GM23338 (cell line): ENCODE results near the gene EPS8L3. TPM values are rescaled to one million over a fixed set of nuclear protein-coding genes. Genes with fewer than 3 reads are reported as not detected.

Experiments
- ATAC-seq: fragments of 200-7000 bp; cut with Tn5 transposase; 3 replicates; pipeline ENCODE4 v1.9.1; 2020
- DNase-seq: peaks from one replicate; pipeline ENCODE4 v3.0.0-alpha.2; 2015; ENCODE audit warnings: low spot score
- H2AFZ ChIP-seq: fragments of 200-600 bp; sonication (generic); 2 replicates; pipeline ENCODE4 v1.8.0; 2016; ENCODE audit warnings: antibody characterized with exemption, mild to moderate bottlenecking, moderate library complexity
- H3F3A ChIP-seq: fragments of 200-600 bp; sonication (generic); replicated peaks from 2 replicates; pipeline ENCODE4 v1.8.0; 2017; ENCODE audit warnings: antibody characterized with exemption, mixed run types, low read depth
- H3K27ac ChIP-seq: fragments of 200-600 bp; sonication (generic); 2 replicates; pipeline ENCODE4 v1.6.1; 2016; ENCODE audit warnings: low read depth
- H3K27me3 ChIP-seq: fragments of 200-600 bp; sonication (generic); 2 replicates; pipeline ENCODE4 v1.8.0; 2016; ENCODE audit warnings: mild to moderate bottlenecking, mixed run types, moderate library complexity; ENCODE audit not compliant: insufficient read depth
- H3K36me3 ChIP-seq: fragments of 200-600 bp; sonication (generic); 2 replicates; pipeline ENCODE4 v1.8.0; 2016; ENCODE audit warnings: mild to moderate bottlenecking; ENCODE audit not compliant: insufficient read depth
- H3K4me1 ChIP-seq: fragments of 200-600 bp; sonication (generic); 2 replicates; pipeline ENCODE4 v1.8.0; 2016; ENCODE audit warnings: mild to moderate bottlenecking, moderate library complexity; ENCODE audit not compliant: insufficient read depth
- H3K4me2 ChIP-seq: fragments of 200-600 bp; sonication (generic); 2 replicates; pipeline ENCODE4 v1.7.1; 2017; ENCODE audit warnings: mixed run types
- H3K4me3 ChIP-seq: fragments of 200-600 bp; sonication (generic); 2 replicates; pipeline ENCODE4 v1.6.1; 2016; ENCODE audit warnings: mixed run types
- H3K79me2 ChIP-seq: fragments of 200-600 bp; sonication (generic); replicated peaks from 2 replicates; pipeline ENCODE4 v1.8.0; 2017; ENCODE audit warnings: mild to moderate bottlenecking; ENCODE audit not compliant: insufficient read depth
- H3K9me2 ChIP-seq: fragments of 200-600 bp; sonication (generic); 2 replicates; pipeline ENCODE4 v1.8.0; 2017; ENCODE audit not compliant: insufficient read depth
- H4K20me1 ChIP-seq: fragments of 200-600 bp; sonication (generic); replicated peaks from 2 replicates; pipeline ENCODE4 v1.8.0; 2017; ENCODE audit warnings: mild to moderate bottlenecking; ENCODE audit not compliant: insufficient read depth
- H3K27ac Mint-ChIP-seq: 2 replicates; pipeline ENCODE4 v1.8.0; 2020; ENCODE audit warnings: inconsistent platforms, mild to moderate bottlenecking, moderate library complexity, mixed read lengths
- H3K27me3 Mint-ChIP-seq: 3 replicates; pipeline ENCODE4 v1.8.0; 2022; ENCODE audit warnings: low read depth, mild to moderate bottlenecking, moderate library complexity, mixed read lengths, inconsistent platforms; ENCODE audit not compliant: insufficient read depth, poor library complexity
- H3K36me3 Mint-ChIP-seq: 3 replicates; pipeline ENCODE4 v1.8.0; 2021; ENCODE audit warnings: low read depth, mild to moderate bottlenecking, inconsistent platforms, moderate library complexity, mixed read lengths
- H3K4me1 Mint-ChIP-seq: 3 replicates; pipeline ENCODE4 v1.8.0; 2020; ENCODE audit warnings: mild to moderate bottlenecking, inconsistent platforms, mixed read lengths
- H3K4me3 Mint-ChIP-seq: 3 replicates; pipeline ENCODE4 v1.8.0; 2021; ENCODE audit warnings: moderate library complexity, mild to moderate bottlenecking, inconsistent platforms, mixed read lengths
- H3K9me3 Mint-ChIP-seq: 3 replicates; pipeline ENCODE4 v1.8.0; 2020; ENCODE audit warnings: moderate library complexity, mild to moderate bottlenecking, inconsistent platforms, mixed read lengths
- CREB1 ChIP-seq: fragments of 250-450 bp; sonication (Bioruptor Pico); IDR thresholded peaks from 2 replicates; pipeline ENCODE4 v1.5.0; 2020; ENCODE audit warnings: low read depth, mild to moderate bottlenecking, moderate library complexity
- EZH2 ChIP-seq: fragments of 200-600 bp; sonication (generic); IDR thresholded peaks from one replicate; pipeline ENCODE4 v1.8.0; 2017; ENCODE audit warnings: antibody characterized with exemption, mild to moderate bottlenecking, low read depth; ENCODE audit not compliant: unreplicated experiment
- EZH2phosphoT487 ChIP-seq: fragments of 200-600 bp; sonication (generic); IDR thresholded peaks from one replicate; pipeline ENCODE4 v1.8.1; 2018; ENCODE audit warnings: antibody characterized with exemption; ENCODE audit not compliant: unreplicated experiment
- JUNB ChIP-seq: IDR thresholded peaks from one replicate; pipeline ENCODE4 v1.6.1; 2016; ENCODE audit warnings: antibody characterized with exemption; ENCODE audit not compliant: unreplicated experiment
- NANOG ChIP-seq: IDR thresholded peaks from 2 replicates; pipeline ENCODE4 v1.6.1; 2016; ENCODE audit warnings: antibody characterized with exemption, borderline replicate concordance
- STAT1 ChIP-seq: IDR thresholded peaks from one replicate; pipeline ENCODE4 v1.6.1; 2016; ENCODE audit warnings: antibody characterized with exemption; ENCODE audit not compliant: unreplicated experiment
- ZNF114 ChIP-seq: fragments of 250-450 bp; sonication (Bioruptor Pico); IDR thresholded peaks from 2 replicates; pipeline ENCODE4 v1.5.0; 2020; ENCODE audit warnings: mild to moderate bottlenecking, moderate library complexity
- polyA plus RNA-seq: library from polyadenylated mRNA; unstranded; fragments of >200 nt; fragmentation: Nextera tagmentation; extraction: Ambion mirVana; gene quantifications from 2 replicates; pipeline ENCODE4 v1.2.1, GENCODE V29; 2016
- total RNA-seq: library from RNA; depleted of rRNA; stranded (reverse); fragments of >200 nt; shearing (Covaris generic); gene quantifications from 2 replicates; pipeline ENCODE4 v1.2.3, GENCODE V29; 2014
- TF ChIP-seq, protein P1 (sequence below): IDR thresholded peaks from one replicate; pipeline ENCODE4 v1.6.1; 2018; ENCODE audit warnings: antibody characterized with exemption; ENCODE audit not compliant: unreplicated experiment
- TF ChIP-seq, protein P2 (sequence below): fragments of 250-450 bp; sonication (Bioruptor Pico); IDR thresholded peaks from 2 replicates; pipeline ENCODE4 v1.5.0; 2020; ENCODE audit warnings: mild to moderate bottlenecking, moderate library complexity
- TF ChIP-seq, protein P3 (sequence below), 2 experiments: fragments of 200-600 bp in 1 of 2; sonication (generic) in 1 of 2; conservative IDR thresholded peaks; 2 replicates each; pipeline versions ENCODE4 v1.5.1 to v1.6.1; 2016 to 2017; ENCODE audit warnings: antibody characterized with exemption in 2 of 2, low read depth in 2 of 2, mild to moderate bottlenecking in 2 of 2, moderate library complexity in 1 of 2
- TF ChIP-seq, protein P4 (sequence below): IDR thresholded peaks from 2 replicates; pipeline ENCODE4 v1.6.1; 2016; ENCODE audit warnings: antibody characterized with exemption

Gene EPS8L3
- total and polyA plus RNA-seq, 2 experiments from 2014 or later, result not detected

GRCh38 chr1:109772658-109773202 is 9.0 kb upstream of the EPS8L3 start (continued):
- TF ChIP-seq, protein P1, sequence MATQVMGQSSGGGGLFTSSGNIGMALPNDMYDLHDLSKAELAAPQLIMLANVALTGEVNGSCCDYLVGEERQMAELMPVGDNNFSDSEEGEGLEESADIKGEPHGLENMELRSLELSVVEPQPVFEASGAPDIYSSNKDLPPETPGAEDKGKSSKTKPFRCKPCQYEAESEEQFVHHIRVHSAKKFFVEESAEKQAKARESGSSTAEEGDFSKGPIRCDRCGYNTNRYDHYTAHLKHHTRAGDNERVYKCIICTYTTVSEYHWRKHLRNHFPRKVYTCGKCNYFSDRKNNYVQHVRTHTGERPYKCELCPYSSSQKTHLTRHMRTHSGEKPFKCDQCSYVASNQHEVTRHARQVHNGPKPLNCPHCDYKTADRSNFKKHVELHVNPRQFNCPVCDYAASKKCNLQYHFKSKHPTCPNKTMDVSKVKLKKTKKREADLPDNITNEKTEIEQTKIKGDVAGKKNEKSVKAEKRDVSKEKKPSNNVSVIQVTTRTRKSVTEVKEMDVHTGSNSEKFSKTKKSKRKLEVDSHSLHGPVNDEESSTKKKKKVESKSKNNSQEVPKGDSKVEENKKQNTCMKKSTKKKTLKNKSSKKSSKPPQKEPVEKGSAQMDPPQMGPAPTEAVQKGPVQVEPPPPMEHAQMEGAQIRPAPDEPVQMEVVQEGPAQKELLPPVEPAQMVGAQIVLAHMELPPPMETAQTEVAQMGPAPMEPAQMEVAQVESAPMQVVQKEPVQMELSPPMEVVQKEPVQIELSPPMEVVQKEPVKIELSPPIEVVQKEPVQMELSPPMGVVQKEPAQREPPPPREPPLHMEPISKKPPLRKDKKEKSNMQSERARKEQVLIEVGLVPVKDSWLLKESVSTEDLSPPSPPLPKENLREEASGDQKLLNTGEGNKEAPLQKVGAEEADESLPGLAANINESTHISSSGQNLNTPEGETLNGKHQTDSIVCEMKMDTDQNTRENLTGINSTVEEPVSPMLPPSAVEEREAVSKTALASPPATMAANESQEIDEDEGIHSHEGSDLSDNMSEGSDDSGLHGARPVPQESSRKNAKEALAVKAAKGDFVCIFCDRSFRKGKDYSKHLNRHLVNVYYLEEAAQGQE, result no peak
- no peak for TF ChIP-seq EZH2

GRCh38 chr1:109771712-109772657 is 8.3 kb upstream of the EPS8L3 start:
- H3K27ac Mint-ChIP-seq, result no peak overlapping the region
- TF ChIP-seq EZH2phosphoT487 (no peak), ZNF114 (CRISPR knock-in tag) (no peak), JUNB (no peak), STAT1 (no peak), NANOG (no peak), CREB1 (CRISPR knock-in tag) (no peak), EZH2 (no peak)
- TF ChIP-seq, protein P2, sequence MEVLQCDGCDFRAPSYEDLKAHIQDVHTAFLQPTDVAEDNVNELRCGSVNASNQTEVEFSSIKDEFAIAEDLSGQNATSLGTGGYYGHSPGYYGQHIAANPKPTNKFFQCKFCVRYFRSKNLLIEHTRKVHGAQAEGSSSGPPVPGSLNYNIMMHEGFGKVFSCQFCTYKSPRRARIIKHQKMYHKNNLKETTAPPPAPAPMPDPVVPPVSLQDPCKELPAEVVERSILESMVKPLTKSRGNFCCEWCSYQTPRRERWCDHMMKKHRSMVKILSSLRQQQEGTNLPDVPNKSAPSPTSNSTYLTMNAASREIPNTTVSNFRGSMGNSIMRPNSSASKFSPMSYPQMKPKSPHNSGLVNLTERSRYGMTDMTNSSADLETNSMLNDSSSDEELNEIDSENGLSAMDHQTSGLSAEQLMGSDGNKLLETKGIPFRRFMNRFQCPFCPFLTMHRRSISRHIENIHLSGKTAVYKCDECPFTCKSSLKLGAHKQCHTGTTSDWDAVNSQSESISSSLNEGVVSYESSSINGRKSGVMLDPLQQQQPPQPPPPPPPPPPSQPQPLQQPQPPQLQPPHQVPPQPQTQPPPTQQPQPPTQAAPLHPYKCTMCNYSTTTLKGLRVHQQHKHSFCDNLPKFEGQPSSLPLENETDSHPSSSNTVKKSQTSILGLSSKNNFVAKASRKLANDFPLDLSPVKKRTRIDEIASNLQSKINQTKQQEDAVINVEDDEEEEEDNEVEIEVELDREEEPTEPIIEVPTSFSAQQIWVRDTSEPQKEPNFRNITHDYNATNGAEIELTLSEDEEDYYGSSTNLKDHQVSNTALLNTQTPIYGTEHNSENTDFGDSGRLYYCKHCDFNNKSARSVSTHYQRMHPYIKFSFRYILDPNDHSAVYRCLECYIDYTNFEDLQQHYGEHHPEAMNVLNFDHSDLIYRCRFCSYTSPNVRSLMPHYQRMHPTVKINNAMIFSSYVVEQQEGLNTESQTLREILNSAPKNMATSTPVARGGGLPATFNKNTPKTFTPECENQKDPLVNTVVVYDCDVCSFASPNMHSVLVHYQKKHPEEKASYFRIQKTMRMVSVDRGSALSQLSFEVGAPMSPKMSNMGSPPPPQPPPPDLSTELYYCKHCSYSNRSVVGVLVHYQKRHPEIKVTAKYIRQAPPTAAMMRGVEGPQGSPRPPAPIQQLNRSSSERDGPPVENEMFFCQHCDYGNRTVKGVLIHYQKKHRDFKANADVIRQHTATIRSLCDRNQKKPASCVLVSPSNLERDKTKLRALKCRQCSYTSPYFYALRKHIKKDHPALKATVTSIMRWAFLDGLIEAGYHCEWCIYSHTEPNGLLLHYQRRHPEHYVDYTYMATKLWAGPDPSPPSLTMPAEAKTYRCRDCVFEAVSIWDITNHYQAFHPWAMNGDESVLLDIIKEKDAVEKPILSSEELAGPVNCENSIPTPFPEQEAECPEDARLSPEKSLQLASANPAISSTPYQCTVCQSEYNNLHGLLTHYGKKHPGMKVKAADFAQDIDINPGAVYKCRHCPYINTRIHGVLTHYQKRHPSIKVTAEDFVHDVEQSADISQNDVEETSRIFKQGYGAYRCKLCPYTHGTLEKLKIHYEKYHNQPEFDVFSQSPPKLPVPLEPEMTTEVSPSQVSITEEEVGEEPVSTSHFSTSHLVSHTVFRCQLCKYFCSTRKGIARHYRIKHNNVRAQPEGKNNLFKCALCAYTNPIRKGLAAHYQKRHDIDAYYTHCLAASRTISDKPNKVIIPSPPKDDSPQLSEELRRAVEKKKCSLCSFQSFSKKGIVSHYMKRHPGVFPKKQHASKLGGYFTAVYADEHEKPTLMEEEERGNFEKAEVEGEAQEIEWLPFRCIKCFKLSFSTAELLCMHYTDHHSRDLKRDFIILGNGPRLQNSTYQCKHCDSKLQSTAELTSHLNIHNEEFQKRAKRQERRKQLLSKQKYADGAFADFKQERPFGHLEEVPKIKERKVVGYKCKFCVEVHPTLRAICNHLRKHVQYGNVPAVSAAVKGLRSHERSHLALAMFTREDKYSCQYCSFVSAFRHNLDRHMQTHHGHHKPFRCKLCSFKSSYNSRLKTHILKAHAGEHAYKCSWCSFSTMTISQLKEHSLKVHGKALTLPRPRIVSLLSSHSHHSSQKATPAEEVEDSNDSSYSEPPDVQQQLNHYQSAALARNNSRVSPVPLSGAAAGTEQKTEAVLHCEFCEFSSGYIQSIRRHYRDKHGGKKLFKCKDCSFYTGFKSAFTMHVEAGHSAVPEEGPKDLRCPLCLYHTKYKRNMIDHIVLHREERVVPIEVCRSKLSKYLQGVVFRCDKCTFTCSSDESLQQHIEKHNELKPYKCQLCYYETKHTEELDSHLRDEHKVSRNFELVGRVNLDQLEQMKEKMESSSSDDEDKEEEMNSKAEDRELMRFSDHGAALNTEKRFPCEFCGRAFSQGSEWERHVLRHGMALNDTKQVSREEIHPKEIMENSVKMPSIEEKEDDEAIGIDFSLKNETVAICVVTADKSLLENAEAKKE, result no peak
- TF ChIP-seq, protein P3, sequence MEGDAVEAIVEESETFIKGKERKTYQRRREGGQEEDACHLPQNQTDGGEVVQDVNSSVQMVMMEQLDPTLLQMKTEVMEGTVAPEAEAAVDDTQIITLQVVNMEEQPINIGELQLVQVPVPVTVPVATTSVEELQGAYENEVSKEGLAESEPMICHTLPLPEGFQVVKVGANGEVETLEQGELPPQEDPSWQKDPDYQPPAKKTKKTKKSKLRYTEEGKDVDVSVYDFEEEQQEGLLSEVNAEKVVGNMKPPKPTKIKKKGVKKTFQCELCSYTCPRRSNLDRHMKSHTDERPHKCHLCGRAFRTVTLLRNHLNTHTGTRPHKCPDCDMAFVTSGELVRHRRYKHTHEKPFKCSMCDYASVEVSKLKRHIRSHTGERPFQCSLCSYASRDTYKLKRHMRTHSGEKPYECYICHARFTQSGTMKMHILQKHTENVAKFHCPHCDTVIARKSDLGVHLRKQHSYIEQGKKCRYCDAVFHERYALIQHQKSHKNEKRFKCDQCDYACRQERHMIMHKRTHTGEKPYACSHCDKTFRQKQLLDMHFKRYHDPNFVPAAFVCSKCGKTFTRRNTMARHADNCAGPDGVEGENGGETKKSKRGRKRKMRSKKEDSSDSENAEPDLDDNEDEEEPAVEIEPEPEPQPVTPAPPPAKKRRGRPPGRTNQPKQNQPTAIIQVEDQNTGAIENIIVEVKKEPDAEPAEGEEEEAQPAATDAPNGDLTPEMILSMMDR (conservative IDR thresholded peaks at IDR 0.05; ENCODE audit: low read depth in 2 of 2), result no peak
- TF ChIP-seq, protein P4, sequence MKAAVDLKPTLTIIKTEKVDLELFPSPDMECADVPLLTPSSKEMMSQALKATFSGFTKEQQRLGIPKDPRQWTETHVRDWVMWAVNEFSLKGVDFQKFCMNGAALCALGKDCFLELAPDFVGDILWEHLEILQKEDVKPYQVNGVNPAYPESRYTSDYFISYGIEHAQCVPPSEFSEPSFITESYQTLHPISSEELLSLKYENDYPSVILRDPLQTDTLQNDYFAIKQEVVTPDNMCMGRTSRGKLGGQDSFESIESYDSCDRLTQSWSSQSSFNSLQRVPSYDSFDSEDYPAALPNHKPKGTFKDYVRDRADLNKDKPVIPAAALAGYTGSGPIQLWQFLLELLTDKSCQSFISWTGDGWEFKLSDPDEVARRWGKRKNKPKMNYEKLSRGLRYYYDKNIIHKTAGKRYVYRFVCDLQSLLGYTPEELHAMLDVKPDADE, result no peak

More at GRCh38 chr1:109771712-109772657, 8.3 kb upstream of the EPS8L3 start:
- H3K4me3 ChIP-seq, result no peak overlapping the region
- no peaks in the 10 kb centered on the region; the same call in 2 of the 3 replicates for H3K4me1 Mint-ChIP-seq
- H3K79me2 ChIP-seq, result no peaks in the 10 kb centered on the region
- no peaks in the 10 kb centered on the region for H3K36me3 Mint-ChIP-seq
- H3K27me3 Mint-ChIP-seq, result peaks cover 17% of the 10 kb centered on the region
- no peak overlapping the region; the same call in 1 of the 2 replicates for H2AFZ ChIP-seq
- H3K9me2 ChIP-seq, result no peaks in the 10 kb centered on the region
- no peak overlapping the region for H3K4me2 ChIP-seq
- H3K27ac ChIP-seq, result no peak overlapping the region
- no peaks in the 10 kb centered on the region for H4K20me1 ChIP-seq
- H3K27me3 ChIP-seq, result no peaks in the 10 kb centered on the region
- no peaks in the 10 kb centered on the region for H3K36me3 ChIP-seq
- ATAC-seq (no peak), DNase-seq (no peak)
- H3K9me3 Mint-ChIP-seq, result no peaks in the 10 kb centered on the region
- H3K4me1 ChIP-seq, result no peaks in the 10 kb centered on the region
- H3K4me3 Mint-ChIP-seq, result no peak overlapping the region
- H3F3A ChIP-seq, result no peaks in the 10 kb centered on the region
